GM12874 (cell line): ENCODE results near the gene CX3CL1.

Experiments
- CTCF ChIP-seq: IDR thresholded peaks from 2 replicates; pipeline ENCODE4 v1.5.1; 2011; ENCODE audit warnings: low read depth, mild to moderate bottlenecking, control low read depth, low read length, moderate library complexity; ENCODE audit not compliant: insufficient read depth

The CX3CL1 gene

GRCh38 chr16:57381791-57382534 lies 9.7 kb downstream of the CX3CL1 start:
- no peak for TF ChIP-seq CTCF

- TF ChIP-seq CTCF = no peak
Observed at GRCh38 chr16:57382535-57383275, 10.4 kb downstream of the CX3CL1 start.

GRCh38 chr16:57383276-57384247 lies 11.3 kb downstream of the CX3CL1 start:
- TF ChIP-seq CTCF = no peak

- no peak for TF ChIP-seq CTCF
Observed at GRCh38 chr16:57384248-57385070, 12.2 kb downstream of the CX3CL1 start.

GRCh38 chr16:57385083-57385482 lies 12.8 kb downstream of the CX3CL1 start:
- TF ChIP-seq CTCF = no peak

GRCh38 chr16:57386381-57386951 lies 14.2 kb downstream of the CX3CL1 start:
- TF ChIP-seq CTCF = no peak
